ENCODE measurements around the gene ELFN2.

GRCh38 chr22:37440875-37441274, 13.6 kb upstream of the ELFN2 start:
- TF ChIP-seq POLR2AphosphoS5 (IDR thresholded peaks at IDR 0.05) (no peak), CTCF (IDR thresholded peaks at IDR 0.05) (no peak), EP300 (IDR thresholded peaks at IDR 0.05) (no peak)
